GM12891 (cell line): ENCODE data around the gene IQUB.
"Not testable (repeated sequence)": the region's sequence is repeated elsewhere in the genome, so short reads cannot be mapped to it uniquely, and the experiment has no call there.

Source experiments
- DNase-seq: peaks from one replicate; pipeline ENCODE4 v3.0.0; 2011; ENCODE audit warnings: low spot score; ENCODE audit not compliant: insufficient read length
- FAIRE-seq: peaks from 2 replicates; lab custom pipeline; 2011; peaks lifted over from hg19 to GRCh38; lab: Jason Lieb, UNC
- PAX5 ChIP-seq: IDR thresholded peaks from 2 replicates; pipeline ENCODE4 v1.6.1; 2011; ENCODE audit warnings: low read length, moderate library complexity, mild to moderate bottlenecking; ENCODE audit not compliant: insufficient read depth, severe bottlenecking
- POLR2A ChIP-seq: IDR thresholded peaks from 2 replicates; pipeline ENCODE4 v1.6.1; 2011; ENCODE audit warnings: low read depth, low read length, control low read depth
- POLR2AphosphoS5 ChIP-seq: IDR thresholded peaks from 2 replicates; pipeline ENCODE4 v1.6.1; 2011; ENCODE audit warnings: low read depth, low read length, control low read depth
- POU2F2 ChIP-seq: IDR thresholded peaks from 2 replicates; pipeline ENCODE4 v1.6.1; 2011; ENCODE audit warnings: low read depth, mild to moderate bottlenecking, control low read depth, low read length, moderate library complexity
- SPI1 ChIP-seq: IDR thresholded peaks from 2 replicates; pipeline ENCODE4 v1.6.1; 2011; ENCODE audit warnings: low read depth, low read length, control low read depth
- TAF1 ChIP-seq: IDR thresholded peaks from 2 replicates; pipeline ENCODE4 v1.6.1; 2011; ENCODE audit warnings: low read depth, low read length, control low read depth

Gene IQUB

GRCh38 chr7:123548406-123548805 is 14.0 kb upstream of the IQUB start:
- DNase-seq: no peak
- FAIRE-seq: no peak
- no peak for TF ChIP-seq SPI1

- TF ChIP-seq POLR2A (no peak), POU2F2 (no peak), PAX5 (no peak), TAF1 (no peak)
- FAIRE-seq: no peak
- DNase-seq: no peak
These were observed 5.5 kb upstream of the IQUB start for GRCh38 chr7:123539871-123540270.

DNA sequence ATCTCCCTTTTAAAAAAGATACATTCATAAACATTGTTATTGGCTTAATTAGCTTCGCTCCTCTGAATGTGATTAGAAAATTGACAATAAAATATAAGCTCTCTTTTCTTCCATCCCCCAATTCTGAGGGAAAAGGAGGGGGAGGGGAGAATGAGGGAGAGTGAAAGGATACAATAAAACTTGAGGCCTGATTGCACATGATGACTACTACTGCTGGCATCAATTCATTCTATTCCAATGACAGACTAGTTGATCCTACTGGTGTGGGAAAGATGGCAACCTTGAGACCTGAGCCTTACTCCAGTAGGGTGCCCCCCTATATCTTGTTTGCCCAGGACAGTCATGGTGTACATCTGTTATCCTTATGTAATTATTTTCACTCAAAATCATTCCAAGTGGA is 4.5 kb upstream of the IQUB start:
- DNase-seq (no peak), FAIRE-seq (no peak)
- TF ChIP-seq POLR2A (no peak), PAX5 (no peak), POLR2AphosphoS5 (no peak), TAF1 (no peak), SPI1 (no peak), POU2F2 (no peak)

GRCh38 chr7:123538189-123538714 is 3.9 kb upstream of the IQUB start:
- FAIRE-seq (no peak), DNase-seq (no peak)
- TF ChIP-seq TAF1 (no peak), SPI1 (no peak), POU2F2 (no peak)

DNA sequence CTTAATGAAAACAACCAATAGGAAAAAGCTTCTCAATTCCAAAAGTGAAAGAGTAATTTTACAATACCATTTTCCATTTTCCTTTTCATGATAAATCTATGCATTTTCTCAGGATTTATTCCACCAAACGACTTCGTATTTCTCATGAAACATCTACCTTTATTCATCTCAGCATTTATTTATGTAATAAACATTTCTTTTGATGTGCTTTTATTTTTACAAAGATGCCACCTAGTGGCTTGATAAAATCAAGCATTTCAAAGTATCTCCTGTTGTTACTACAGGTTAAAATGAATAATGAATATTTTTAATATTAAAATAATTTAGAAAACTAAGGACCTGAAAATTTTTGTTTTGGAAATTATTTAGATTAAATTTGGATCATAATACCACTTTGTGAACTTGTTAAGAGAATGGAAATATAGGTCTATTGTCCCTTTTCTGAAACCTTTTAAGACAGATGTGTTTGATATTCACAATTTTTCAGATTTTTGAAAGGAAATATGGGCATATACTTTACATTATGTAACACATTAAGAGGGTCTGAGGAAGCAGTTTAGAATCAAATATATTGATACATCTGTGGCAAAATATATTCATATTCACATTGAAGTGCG is 2.7 kb upstream of the IQUB start:
- TF ChIP-seq TAF1 (no peak), SPI1 (no peak), POLR2AphosphoS5 (no peak), POLR2A (no peak), PAX5 (no peak), POU2F2 (no peak)
- DNase-seq: no peak
- FAIRE-seq: no peak

GRCh38 chr7:123535517-123535916 is 1.1 kb upstream of the IQUB start:
- FAIRE-seq: no peak

GRCh38 chr7:123533929-123534382 is 439 bp downstream of the IQUB start:
- TF ChIP-seq POU2F2: no peak
- no peak for TF ChIP-seq SPI1
- TF ChIP-seq POLR2A: no peak
- no peak for TF ChIP-seq TAF1
- no peak for TF ChIP-seq PAX5
- TF ChIP-seq POLR2AphosphoS5: no peak
- DNase-seq: no peak
- FAIRE-seq: no peak

More at GRCh38 chr7:123535517-123535916, 1.1 kb upstream of the IQUB start:
- no peak for TF ChIP-seq TAF1
- TF ChIP-seq POU2F2: no peak
- no peak for TF ChIP-seq POLR2AphosphoS5
- no peak for TF ChIP-seq SPI1
- TF ChIP-seq POLR2A: no peak
- TF ChIP-seq PAX5: no peak
- no peak for DNase-seq

DNA sequence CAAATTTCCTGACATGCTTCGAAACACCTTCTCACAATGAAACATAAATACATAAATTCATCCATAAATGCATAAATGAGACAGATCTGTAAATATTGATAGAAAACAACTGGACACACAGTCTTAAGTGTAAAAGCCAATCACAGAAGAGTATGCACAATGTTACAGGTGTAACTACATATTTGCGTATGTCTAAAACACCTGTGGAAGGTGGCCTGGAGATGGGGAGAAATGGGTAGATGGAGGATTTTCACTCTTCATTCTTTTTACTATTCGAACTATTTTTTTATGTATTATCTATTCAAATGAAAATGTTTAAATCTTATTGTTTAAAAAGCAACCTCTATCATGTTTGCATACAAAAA is 860 bp downstream of the IQUB start:
- no peak for FAIRE-seq

DNA sequence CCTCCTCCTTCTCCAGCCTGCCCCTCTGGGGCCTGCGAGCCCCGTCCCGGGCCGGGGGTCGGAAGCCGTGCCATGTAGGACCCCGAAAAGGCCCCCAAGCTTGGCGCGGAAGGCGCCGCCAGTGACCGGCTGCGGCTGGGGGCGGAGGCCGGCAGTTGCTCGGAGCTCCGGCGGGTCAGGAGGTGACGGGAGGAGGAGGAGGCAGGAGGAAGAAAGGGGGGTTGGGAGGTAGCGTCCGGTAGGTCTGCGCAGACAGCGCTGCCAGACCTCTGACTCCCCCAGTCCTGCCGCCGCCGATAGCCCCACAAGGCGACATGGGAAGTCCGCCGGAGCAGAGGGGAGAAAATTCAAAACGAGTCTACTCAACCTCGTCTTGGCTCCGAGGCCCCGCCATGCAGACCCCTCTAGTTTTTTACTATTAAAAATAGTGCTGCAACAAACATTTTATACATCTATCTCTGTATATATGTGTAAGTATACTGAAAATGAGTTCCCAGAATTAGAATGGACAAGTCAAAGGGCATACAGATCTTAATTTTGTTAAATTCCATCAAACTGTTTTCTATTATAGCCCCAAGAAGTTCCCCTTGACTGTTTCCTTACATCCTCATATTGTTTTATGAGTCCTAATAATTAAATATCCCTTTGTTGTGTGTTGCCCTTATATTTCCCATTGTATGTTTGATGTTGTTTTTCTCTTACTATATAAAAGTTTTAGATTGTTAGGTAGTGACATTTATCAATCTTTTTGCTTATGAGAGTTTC is 1.4 kb downstream of the IQUB start:
- FAIRE-seq: peak; percentile 97
- DNase-seq: not testable (repeated sequence)

More for the DNA sequence above, 860 bp downstream of the IQUB start:
- DNase-seq: no peak
- TF ChIP-seq POLR2A (no peak), TAF1 (no peak), POU2F2 (no peak), SPI1 (no peak), POLR2AphosphoS5 (no peak), PAX5 (no peak)

- not testable (repeated sequence) for DNase-seq, FAIRE-seq
These were observed 2.1 kb downstream of the IQUB start for GRCh38 chr7:123532343-123532742.

DNA sequence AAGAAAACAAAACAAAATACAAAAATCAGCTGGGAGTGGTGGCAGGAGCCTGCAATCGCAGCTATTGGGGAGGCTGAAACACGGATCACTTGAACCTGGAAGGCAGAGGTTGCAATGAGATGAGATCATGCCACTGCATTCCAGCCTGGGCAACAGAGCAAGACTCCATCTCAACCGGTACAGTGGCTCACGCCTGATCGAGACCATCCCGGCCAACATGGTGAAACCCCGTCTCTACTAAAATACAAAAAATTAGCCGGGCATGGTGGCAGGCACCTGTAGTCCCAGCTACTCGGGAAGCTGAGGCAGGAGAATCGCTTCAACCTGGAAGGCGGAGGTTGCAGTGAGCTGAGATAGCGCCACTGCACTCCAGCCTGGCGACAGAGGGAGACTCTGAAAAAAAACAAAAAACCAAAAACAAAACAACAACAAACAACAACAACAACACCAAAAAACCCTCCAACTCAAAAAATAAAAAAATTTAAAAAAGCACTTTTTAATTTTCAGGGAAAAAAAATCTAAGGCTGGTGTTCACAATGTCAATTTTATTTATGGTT is 4.3 kb downstream of the IQUB start:
- DNase-seq, FAIRE-seq: not testable (repeated sequence)

- TF ChIP-seq POLR2A (no peak), PAX5 (no peak), POU2F2 (no peak), POLR2AphosphoS5 (no peak), SPI1 (no peak), TAF1 (no peak)
- no peak for DNase-seq
- FAIRE-seq: no peak
These were observed 6.1 kb downstream of the IQUB start for GRCh38 chr7:123528265-123528664.

GRCh38 chr7:123527712-123528225 is 6.6 kb downstream of the IQUB start:
- FAIRE-seq, DNase-seq: not testable (repeated sequence)

- not testable (repeated sequence) for DNase-seq, FAIRE-seq
These were observed 7.9 kb downstream of the IQUB start for GRCh38 chr7:123526533-123526932.
